Vagina (tissue), 2 donors: ENCODE data around the gene NOTCH4. TPM values are rescaled to one million over a fixed set of nuclear protein-coding genes. Genes with fewer than 3 reads are reported as not detected.

Experiments
- DNase-seq, 2 donors: peaks; one replicate each; pipeline ENCODE4 v3.0.0-alpha.2; 2017; ENCODE audit errors: extremely low spot score in 2 of 2
- H3K27ac ChIP-seq: fragments of 200-600 bp; sonication (generic); one replicate; pipeline ENCODE4 v1.5.1; 2019
- H3K27me3 ChIP-seq: fragments of 200-600 bp; sonication (generic); one replicate; pipeline ENCODE4 v1.5.1; 2019
- H3K36me3 ChIP-seq, 2 donors: fragments of 200-600 bp; sonication (generic); one replicate each; pipeline ENCODE4 v1.5.1; 2017 to 2019
- H3K4me1 ChIP-seq: fragments of 200-600 bp; sonication (generic); one replicate; pipeline ENCODE4 v1.5.1; 2019
- H3K4me3 ChIP-seq, 2 donors: fragments of 200-600 bp; sonication (generic); 1 replicate in 1 of 2; 2 replicates in 1 of 2; pipeline ENCODE4 v1.5.1; 2016 to 2019
- H3K9me3 ChIP-seq: fragments of 200-600 bp; sonication (generic); one replicate; pipeline ENCODE4 v1.5.1; 2019
- CTCF ChIP-seq, 3 experiments: fragments of 450-650 bp in 2 of 3; fragments of 200-600 bp in 1 of 3; sonication (generic) in 1 of 3; IDR thresholded peaks; one replicate each; pipeline ENCODE4 v1.5.1; 2017 to 2019; ENCODE audit warnings: antibody characterized with exemption in 3 of 3, mild to moderate bottlenecking in 2 of 3, moderate library complexity in 2 of 3
- POLR2A ChIP-seq, 2 donors: fragments of 450-650 bp; IDR thresholded peaks; one replicate each; pipeline ENCODE4 v1.6.1; 2017; ENCODE audit warnings: antibody characterized with exemption in 2 of 2, mild to moderate bottlenecking in 2 of 2, moderate library complexity in 2 of 2
- POLR2AphosphoS5 ChIP-seq, 2 donors: sonication (generic); formaldehyde crosslinking; IDR thresholded peaks; one replicate each; pipeline ENCODE4 v1.9.0; 2017; ENCODE audit warnings: antibody characterized with exemption in 2 of 2, mild to moderate bottlenecking in 2 of 2, low read depth in 1 of 2; ENCODE audit not compliant: insufficient read depth in 1 of 2
- intact Hi-C: fragments of 100-400 bp; cut with DNase I; formaldehyde crosslinking; loops from one replicate; pipeline ENCODE4 v1.15.1; 2023
- total RNA-seq: library from RNA; depleted of rRNA; stranded (reverse); fragments of >200 nt; gene quantifications from one replicate; pipeline ENCODE4 v1.2.3, GENCODE V29; 2016

The NOTCH4 gene
- total RNA-seq, 1 donor from 2014 or later, result 18.2 TPM

GRCh38 chr6:32191696-32192607, 31.9 kb downstream of the NOTCH4 start:
- Histone ChIP-seq H3K27ac (peak overlapping the region; percentile 99), H3K4me1 (peaks cover 68% of the 10 kb centered on the region), H3K9me3 (no peaks in the 10 kb centered on the region), H3K36me3 (peaks cover 0 to 8% of the 10 kb centered on the region in 2 donors), H3K27me3 (no peaks in the 10 kb centered on the region), H3K4me3 (peak overlapping the region; percentile 22 to 85)
- TF ChIP-seq POLR2A (IDR thresholded peaks at IDR 0.05) (no peak), CTCF (IDR thresholded peaks at IDR 0.05) (no peak), POLR2AphosphoS5 (IDR thresholded peaks at IDR 0.05; ENCODE audit: insufficient read depth in 1 of 2, low read depth in 1 of 2) (no peak)
- DNase-seq, result no peak
- intact Hi-C loops, result no loop called here

DNA sequence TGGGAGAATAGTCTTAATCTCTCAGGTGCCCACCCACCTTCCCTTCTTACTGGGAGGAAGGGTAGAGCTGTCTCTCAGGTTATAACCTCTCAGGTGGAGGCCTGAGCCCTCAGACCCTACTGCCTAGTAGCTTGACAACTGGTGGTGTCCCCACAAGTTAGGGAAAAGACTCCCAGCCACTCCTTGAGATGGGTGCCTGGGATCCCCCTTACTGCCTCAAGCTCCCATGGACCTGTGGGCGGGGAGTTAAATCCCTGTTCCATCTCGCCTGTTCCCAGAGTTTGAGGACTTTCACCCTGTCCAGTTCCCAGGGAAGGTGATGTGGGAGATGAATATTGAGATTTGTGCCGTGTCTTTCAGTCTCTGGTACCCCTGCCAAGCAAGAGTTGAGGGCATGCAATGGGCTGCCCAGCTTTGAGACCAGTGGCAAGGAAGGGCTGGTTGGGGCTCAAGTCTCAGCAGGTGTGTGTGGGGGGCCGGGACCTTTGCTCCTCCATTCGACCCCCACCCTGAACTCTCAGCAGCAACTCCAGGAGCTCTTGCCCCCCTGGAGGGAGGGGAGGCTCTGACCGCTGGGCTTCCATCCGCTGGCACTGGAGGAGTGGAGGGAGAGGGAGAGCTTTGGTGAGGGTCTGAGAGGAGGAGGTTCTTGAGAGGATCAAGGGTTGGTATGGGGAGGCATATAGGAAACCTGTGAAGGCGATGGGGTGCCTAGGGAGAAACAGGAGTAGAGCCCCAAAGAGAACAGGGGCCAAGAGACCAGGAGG, 32.8 kb downstream of the NOTCH4 start:
- TF ChIP-seq POLR2AphosphoS5 (IDR thresholded peaks at IDR 0.05; ENCODE audit: insufficient read depth in 1 of 2, low read depth in 1 of 2), result no peak
- no peak for TF ChIP-seq CTCF (IDR thresholded peaks at IDR 0.05)
- TF ChIP-seq POLR2A (IDR thresholded peaks at IDR 0.05), result no peak
- Histone ChIP-seq H3K27ac (peak overlapping the region; percentile 99), H3K4me1 (peaks cover 69% of the 10 kb centered on the region), H3K27me3 (no peaks in the 10 kb centered on the region), H3K9me3 (no peaks in the 10 kb centered on the region), H3K36me3 (peaks cover 0 to 16% of the 10 kb centered on the region in 2 donors), H3K4me3 (peak overlapping the region; percentile 57 to 85)
- no peak for DNase-seq
- intact Hi-C loops, result no loop called here

GRCh38 chr6:32190054-32190851, 33.6 kb downstream of the NOTCH4 start, which contains the start of gene PBX2:
Gene PBX2, minus strand, starts transcription at chr6:32190202. Its CDS starts 287 bp downstream, at chr6:32189915.
- H3K4me1 ChIP-seq, result peaks cover 73% of the 10 kb centered on the region
- intact Hi-C loops, result no loop called here
- TF ChIP-seq POLR2AphosphoS5 (IDR thresholded peaks at IDR 0.05; ENCODE audit: insufficient read depth in 1 of 2, low read depth in 1 of 2) (peak; percentile 88 to 95), CTCF (IDR thresholded peaks at IDR 0.05) (no peak), POLR2A (IDR thresholded peaks at IDR 0.05) (peak; percentile 92 to 93)

DNA sequence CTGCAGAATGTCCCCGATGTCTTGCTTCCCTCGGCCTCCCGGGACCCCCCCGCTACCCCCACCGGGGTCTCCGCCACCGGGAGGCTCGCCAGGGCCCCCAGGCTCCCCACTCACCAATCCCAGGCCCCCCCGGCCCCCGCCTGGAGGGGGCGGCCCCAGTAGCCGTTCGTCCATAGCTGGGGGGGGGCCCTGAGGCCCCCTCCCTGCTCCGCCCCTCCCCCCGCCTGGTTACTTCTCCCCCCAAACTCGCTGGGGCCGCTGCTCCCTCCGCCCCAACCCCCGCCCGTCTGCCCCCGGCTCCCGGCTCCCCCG, 34.2 kb downstream of the NOTCH4 start:
- no peak for DNase-seq
- Histone ChIP-seq H3K4me3 (peak overlapping the region; percentile 57 to 85), H3K36me3 (peaks cover 0 to 19% of the 10 kb centered on the region in 2 donors), H3K4me1 (peaks cover 68% of the 10 kb centered on the region), H3K27ac (peak overlapping the region; percentile 99), H3K9me3 (no peaks in the 10 kb centered on the region), H3K27me3 (no peaks in the 10 kb centered on the region)
- no peak for TF ChIP-seq CTCF (IDR thresholded peaks at IDR 0.05)
- TF ChIP-seq POLR2AphosphoS5 (IDR thresholded peaks at IDR 0.05; ENCODE audit: insufficient read depth in 1 of 2, low read depth in 1 of 2), result no peak
- TF ChIP-seq POLR2A (IDR thresholded peaks at IDR 0.05), result no peak
- intact Hi-C loops, result loop anchor here (10.0 kb wide), 1 partner anchor 1015 kb away; the partner anchor contains the start of genes HSD17B8, RING1, RXRB and SLC39A7

More at GRCh38 chr6:32190054-32190851, 33.6 kb downstream of the NOTCH4 start, which contains the start of gene PBX2:
- Histone ChIP-seq H3K4me3 (peak within 1 kb of the TSS; percentile 57 to 85), H3K36me3 (peaks cover 0 to 19% of the 10 kb centered on the region in 2 donors), H3K27me3 (no peaks in the 10 kb centered on the region), H3K27ac (peak within 1 kb of the TSS; percentile 99), H3K9me3 (no peaks in the 10 kb centered on the region)
- DNase-seq, result peak in 1 of 2 donors; percentile 97
